Activated naive CD8-positive, alpha-beta T cell treated with anti-CD3 and anti-CD28 coated beads, Interleukin-2, amount 50 U/mL, for 24 hours (primary cell): ENCODE measurements around the gene RAB11FIP3.
"Not testable (repeated sequence)": the region's sequence is repeated elsewhere in the genome, so short reads cannot be mapped to it uniquely, and the experiment has no call there.

Experiments used
- ATAC-seq: fragments of 150-1000 bp; cut with Tn5 transposase; one replicate; pipeline ENCODE4 v1.10.0; 2021
- DNase-seq: peaks from one replicate; pipeline ENCODE4 v3.0.0; 2021
- H3K27ac Mint-ChIP-seq: one replicate; pipeline ENCODE4 v1.8.0; 2021; ENCODE audit warnings: mild to moderate bottlenecking, mixed read lengths
- H3K27me3 Mint-ChIP-seq: one replicate; pipeline ENCODE4 v1.8.0; 2021; ENCODE audit warnings: mixed read lengths
- H3K36me3 Mint-ChIP-seq: one replicate; pipeline ENCODE4 v1.8.0; 2021; ENCODE audit warnings: low read depth, mixed read lengths
- H3K4me1 Mint-ChIP-seq: one replicate; pipeline ENCODE4 v1.8.0; 2021; ENCODE audit warnings: mixed read lengths
- H3K4me3 Mint-ChIP-seq: one replicate; pipeline ENCODE4 v1.8.0; 2021; ENCODE audit warnings: mild to moderate bottlenecking, moderate library complexity, mixed read lengths
- H3K9me3 Mint-ChIP-seq: one replicate; pipeline ENCODE4 v1.8.0; 2021; ENCODE audit warnings: mixed read lengths

The RAB11FIP3 gene

GRCh38 chr16:401468-402348 lies 23.7 kb upstream of the RAB11FIP3 start, which contains the start of gene DECR2:
Gene DECR2, plus strand, starts transcription at chr16:401885. Its CDS starts 79 bp downstream, at chr16:401964.
- no peaks in the 10 kb centered on the region for H3K9me3 Mint-ChIP-seq
- no peaks in the 10 kb centered on the region for H3K36me3 Mint-ChIP-seq
- DNase-seq (peak; percentile 99), ATAC-seq (peak; percentile 81)
- peaks cover 1% of the 10 kb centered on the region for H3K27me3 Mint-ChIP-seq
- H3K27ac Mint-ChIP-seq: peak within 1 kb of the TSS; percentile 69
- H3K4me1 Mint-ChIP-seq: peaks cover 24% of the 10 kb centered on the region
- peak within 1 kb of the TSS; percentile 82 for H3K4me3 Mint-ChIP-seq

GRCh38 chr16:404971-405486 lies 20.4 kb upstream of the RAB11FIP3 start:
- no peaks in the 10 kb centered on the region for H3K9me3 Mint-ChIP-seq
- ATAC-seq (no peak), DNase-seq (no peak)
- H3K4me1 Mint-ChIP-seq: peaks cover 14% of the 10 kb centered on the region
- H3K36me3 Mint-ChIP-seq: no peaks in the 10 kb centered on the region
- H3K27me3 Mint-ChIP-seq: no peaks in the 10 kb centered on the region
- no peak overlapping the region for H3K4me3 Mint-ChIP-seq
- H3K27ac Mint-ChIP-seq: no peak overlapping the region

- Mint-ChIP-seq H3K36me3 (no peaks in the 10 kb centered on the region), H3K4me1 (peaks cover 7% of the 10 kb centered on the region), H3K27me3 (no peaks in the 10 kb centered on the region), H3K27ac (no peak overlapping the region), H3K9me3 (no peaks in the 10 kb centered on the region), H3K4me3 (no peak overlapping the region)
- DNase-seq (no peak), ATAC-seq (no peak)
Observed at GRCh38 chr16:405548-406506, 19.6 kb upstream of the RAB11FIP3 start.

- H3K4me1 Mint-ChIP-seq: peaks cover 7% of the 10 kb centered on the region
- no peaks in the 10 kb centered on the region for H3K36me3 Mint-ChIP-seq
- ATAC-seq (no peak), DNase-seq (no peak)
- no peak overlapping the region for H3K27ac Mint-ChIP-seq
- no peaks in the 10 kb centered on the region for H3K27me3 Mint-ChIP-seq
- H3K4me3 Mint-ChIP-seq: no peak overlapping the region
- H3K9me3 Mint-ChIP-seq: no peaks in the 10 kb centered on the region
Observed at GRCh38 chr16:407253-407652, 18.2 kb upstream of the RAB11FIP3 start.

GRCh38 chr16:410516-411178 lies 14.8 kb upstream of the RAB11FIP3 start:
- no peaks in the 10 kb centered on the region for H3K27me3 Mint-ChIP-seq
- H3K27ac Mint-ChIP-seq: no peak overlapping the region
- no peaks in the 10 kb centered on the region for H3K4me1 Mint-ChIP-seq
- no peaks in the 10 kb centered on the region for H3K36me3 Mint-ChIP-seq
- DNase-seq (no peak), ATAC-seq (no peak)
- no peaks in the 10 kb centered on the region for H3K9me3 Mint-ChIP-seq
- H3K4me3 Mint-ChIP-seq: no peak overlapping the region

- no peak overlapping the region for H3K4me3 Mint-ChIP-seq
Observed at GRCh38 chr16:411576-412265, 13.7 kb upstream of the RAB11FIP3 start.

GRCh38 chr16:414395-415169 lies 10.9 kb upstream of the RAB11FIP3 start:
- Mint-ChIP-seq H3K27me3 (no peaks in the 10 kb centered on the region), H3K4me3 (no peak overlapping the region), H3K36me3 (no peaks in the 10 kb centered on the region), H3K4me1 (no peaks in the 10 kb centered on the region), H3K27ac (no peak overlapping the region), H3K9me3 (no peaks in the 10 kb centered on the region)
- DNase-seq (no peak), ATAC-seq (no peak)

More at GRCh38 chr16:411576-412265, 13.7 kb upstream of the RAB11FIP3 start:
- DNase-seq: no peak
- no peaks in the 10 kb centered on the region for H3K4me1 Mint-ChIP-seq
- no peak for ATAC-seq
- no peaks in the 10 kb centered on the region for H3K27me3 Mint-ChIP-seq
- no peaks in the 10 kb centered on the region for H3K9me3 Mint-ChIP-seq
- H3K27ac Mint-ChIP-seq: no peak overlapping the region
- H3K36me3 Mint-ChIP-seq: no peaks in the 10 kb centered on the region

- H3K4me3 Mint-ChIP-seq, H3K9me3 Mint-ChIP-seq, H3K4me1 Mint-ChIP-seq, ATAC-seq, H3K27ac Mint-ChIP-seq, H3K27me3 Mint-ChIP-seq, H3K36me3 Mint-ChIP-seq, DNase-seq: not testable (repeated sequence)
Observed at GRCh38 chr16:415170-415498, 10.3 kb upstream of the RAB11FIP3 start.

- H3K27me3 Mint-ChIP-seq: peaks cover 14% of the 10 kb centered on the region
- H3K4me1 Mint-ChIP-seq, H3K4me3 Mint-ChIP-seq, H3K9me3 Mint-ChIP-seq, H3K36me3 Mint-ChIP-seq, ATAC-seq, H3K27ac Mint-ChIP-seq, DNase-seq: not testable (repeated sequence)
Observed at GRCh38 chr16:422179-422578, 3.3 kb upstream of the RAB11FIP3 start.

- DNase-seq (no peak), ATAC-seq (no peak)
- Mint-ChIP-seq H3K27ac (no peak overlapping the region), H3K27me3 (peaks cover 14% of the 10 kb centered on the region), H3K4me3 (peak overlapping the region; percentile 66), H3K4me1 (peaks cover 27% of the 10 kb centered on the region), H3K9me3 (no peaks in the 10 kb centered on the region), H3K36me3 (peaks cover 8% of the 10 kb centered on the region)
Observed at GRCh38 chr16:424033-424622, 1.3 kb upstream of the RAB11FIP3 start.

GRCh38 chr16:424623-425081 lies 797 bp upstream of the RAB11FIP3 start:
- Mint-ChIP-seq H3K9me3 (no peaks in the 10 kb centered on the region), H3K27ac (peak overlapping the region; percentile 50), H3K4me1 (peaks cover 27% of the 10 kb centered on the region), H3K4me3 (peak overlapping the region; percentile 66), H3K36me3 (peaks cover 8% of the 10 kb centered on the region), H3K27me3 (peaks cover 14% of the 10 kb centered on the region)
- no peak for ATAC-seq
- DNase-seq: no peak

GRCh38 chr16:425740-426114 lies 278 bp downstream of the RAB11FIP3 start:
- peak overlapping the region; percentile 65 for H3K27ac Mint-ChIP-seq
- peaks cover 14% of the 10 kb centered on the region for H3K27me3 Mint-ChIP-seq
- peaks cover 8% of the 10 kb centered on the region for H3K36me3 Mint-ChIP-seq
- no peaks in the 10 kb centered on the region for H3K9me3 Mint-ChIP-seq
- ATAC-seq (peak; percentile 70), DNase-seq (no peak)
- H3K4me1 Mint-ChIP-seq: peaks cover 27% of the 10 kb centered on the region
- H3K4me3 Mint-ChIP-seq: peak overlapping the region; percentile 78
